KMS-11 (cell line): ENCODE measurements around the gene UFSP1.

Experiments
- H2AFZ ChIP-seq: fragments of 200-600 bp; sonication (generic); 2 replicates; pipeline ENCODE4 v1.6.1; 2016; ENCODE audit warnings: antibody characterized with exemption, mixed run types, low read depth
- H3K27ac ChIP-seq: fragments of 200-600 bp; sonication (generic); 2 replicates; pipeline ENCODE4 v1.6.1; 2016; ENCODE audit warnings: mild to moderate bottlenecking, mixed run types
- H3K27me3 ChIP-seq: fragments of 200-600 bp; sonication (generic); 2 replicates; pipeline ENCODE4 v1.6.1; 2017; ENCODE audit warnings: mild to moderate bottlenecking, low read depth, mixed run types, moderate library complexity; ENCODE audit not compliant: insufficient read depth
- H3K36me3 ChIP-seq: fragments of 200-600 bp; sonication (generic); 2 replicates; pipeline ENCODE4 v1.6.1; 2017; ENCODE audit warnings: mild to moderate bottlenecking, mixed run types; ENCODE audit not compliant: insufficient read depth
- H3K4me1 ChIP-seq: fragments of 200-600 bp; sonication (generic); 2 replicates; pipeline ENCODE4 v1.6.1; 2016; ENCODE audit warnings: mild to moderate bottlenecking, low read depth, mixed run types; ENCODE audit not compliant: poor library complexity, severe bottlenecking
- H3K4me2 ChIP-seq: fragments of 200-600 bp; sonication (generic); 2 replicates; pipeline ENCODE4 v1.7.0; 2016; ENCODE audit warnings: mild to moderate bottlenecking, mixed run types
- H3K4me3 ChIP-seq: fragments of 200-600 bp; sonication (generic); IDR thresholded peaks from 2 replicates; pipeline ENCODE4 v1.6.1; 2017; ENCODE audit warnings: low read depth, low read length, mixed read lengths; ENCODE audit not compliant: insufficient read depth
- H3K79me2 ChIP-seq: fragments of 200-600 bp; sonication (generic); 2 replicates; pipeline ENCODE4 v1.6.1; 2016; ENCODE audit warnings: low read depth, mixed run types; ENCODE audit not compliant: insufficient read depth
- H3K9ac ChIP-seq: fragments of 200-600 bp; sonication (generic); 2 replicates; pipeline ENCODE4 v1.6.1; 2016; ENCODE audit warnings: mild to moderate bottlenecking, mixed run types
- H4K20me1 ChIP-seq: fragments of 200-600 bp; sonication (generic); 2 replicates; pipeline ENCODE4 v1.6.1; 2016; ENCODE audit warnings: mild to moderate bottlenecking, mixed run types; ENCODE audit not compliant: insufficient read depth
- TF ChIP-seq, protein P1 (sequence below): fragments of 200-600 bp; sonication (generic); conservative IDR thresholded peaks from 2 replicates; pipeline ENCODE4 v1.6.1; 2017; ENCODE audit warnings: low read depth, mild to moderate bottlenecking, antibody characterized with exemption, low read length, moderate library complexity, mixed read lengths

The UFSP1 gene

GRCh38 chr7:100861616-100861985, 27.9 kb downstream of the UFSP1 start:
- Histone ChIP-seq H3K79me2 (no peaks in the 10 kb centered on the region), H3K9ac (no peak overlapping the region), H3K4me3 (no peak overlapping the region), H3K4me1 (no peaks in the 10 kb centered on the region), H3K27me3 (no peaks in the 10 kb centered on the region), H3K36me3 (no peaks in the 10 kb centered on the region), H2AFZ (no peak overlapping the region), H3K4me2 (no peak overlapping the region), H4K20me1 (no peaks in the 10 kb centered on the region), H3K27ac (no peak overlapping the region)
- TF ChIP-seq, protein P1, sequence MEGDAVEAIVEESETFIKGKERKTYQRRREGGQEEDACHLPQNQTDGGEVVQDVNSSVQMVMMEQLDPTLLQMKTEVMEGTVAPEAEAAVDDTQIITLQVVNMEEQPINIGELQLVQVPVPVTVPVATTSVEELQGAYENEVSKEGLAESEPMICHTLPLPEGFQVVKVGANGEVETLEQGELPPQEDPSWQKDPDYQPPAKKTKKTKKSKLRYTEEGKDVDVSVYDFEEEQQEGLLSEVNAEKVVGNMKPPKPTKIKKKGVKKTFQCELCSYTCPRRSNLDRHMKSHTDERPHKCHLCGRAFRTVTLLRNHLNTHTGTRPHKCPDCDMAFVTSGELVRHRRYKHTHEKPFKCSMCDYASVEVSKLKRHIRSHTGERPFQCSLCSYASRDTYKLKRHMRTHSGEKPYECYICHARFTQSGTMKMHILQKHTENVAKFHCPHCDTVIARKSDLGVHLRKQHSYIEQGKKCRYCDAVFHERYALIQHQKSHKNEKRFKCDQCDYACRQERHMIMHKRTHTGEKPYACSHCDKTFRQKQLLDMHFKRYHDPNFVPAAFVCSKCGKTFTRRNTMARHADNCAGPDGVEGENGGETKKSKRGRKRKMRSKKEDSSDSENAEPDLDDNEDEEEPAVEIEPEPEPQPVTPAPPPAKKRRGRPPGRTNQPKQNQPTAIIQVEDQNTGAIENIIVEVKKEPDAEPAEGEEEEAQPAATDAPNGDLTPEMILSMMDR: no peak

- Histone ChIP-seq H3K4me1 (no peaks in the 10 kb centered on the region), H3K4me2 (no peak overlapping the region), H4K20me1 (no peaks in the 10 kb centered on the region), H3K4me3 (no peak overlapping the region), H3K79me2 (no peaks in the 10 kb centered on the region), H3K27ac (no peak overlapping the region), H3K9ac (no peak overlapping the region), H3K36me3 (no peaks in the 10 kb centered on the region), H2AFZ (no peak overlapping the region), H3K27me3 (no peaks in the 10 kb centered on the region)
- TF ChIP-seq, protein P1: no peak
Observed at GRCh38 chr7:100860702-100861615, 28.6 kb downstream of the UFSP1 start.

- no peaks in the 10 kb centered on the region for H3K4me1 ChIP-seq
- no peak overlapping the region for H3K4me3 ChIP-seq
- no peaks in the 10 kb centered on the region for H3K36me3 ChIP-seq
- TF ChIP-seq, protein P1: no peak
- H3K27me3 ChIP-seq: no peaks in the 10 kb centered on the region
- no peak overlapping the region for H2AFZ ChIP-seq
- no peaks in the 10 kb centered on the region for H3K79me2 ChIP-seq
- H3K4me2 ChIP-seq: no peak overlapping the region
- H3K9ac ChIP-seq: no peak overlapping the region
- no peaks in the 10 kb centered on the region for H4K20me1 ChIP-seq
- no peak overlapping the region for H3K27ac ChIP-seq
Observed at GRCh38 chr7:100859856-100860255, 29.7 kb downstream of the UFSP1 start.

GRCh38 chr7:100856871-100857282, 32.6 kb downstream of the UFSP1 start:
- TF ChIP-seq, protein P1: no peak
- Histone ChIP-seq H3K4me1 (peaks cover under 1% of the 10 kb centered on the region), H3K4me2 (no peak overlapping the region), H3K79me2 (peaks cover 5% of the 10 kb centered on the region; the same call in 1 of the 2 replicates), H3K36me3 (no peaks in the 10 kb centered on the region), H3K4me3 (no peak overlapping the region), H3K9ac (no peak overlapping the region), H3K27me3 (no peaks in the 10 kb centered on the region), H2AFZ (no peak overlapping the region), H4K20me1 (no peaks in the 10 kb centered on the region), H3K27ac (no peak overlapping the region)
